Left kidney (tissue), 2 donors: ENCODE measurements around the gene RAB5A. TPM values are rescaled to one million over a fixed set of nuclear protein-coding genes. Genes with fewer than 3 reads are reported as not detected.
"Not testable (repeated sequence)": the region's sequence is repeated elsewhere in the genome, so short reads cannot be mapped to it uniquely, and the experiment has no call there.

Experiments
- DNase-seq: peaks from one replicate; pipeline ENCODE4 v3.0.0-alpha.2; 2013
- polyA plus RNA-seq: library from polyadenylated mRNA; unstranded; fragments of 120-200 nt; gene quantifications from one replicate; pipeline ENCODE4 v1.2.1, GENCODE V29; 2013; ENCODE audit not compliant: insufficient read length

RAB5A gene
- polyA plus RNA-seq, 1 donor = 80.5 TPM

DNA sequence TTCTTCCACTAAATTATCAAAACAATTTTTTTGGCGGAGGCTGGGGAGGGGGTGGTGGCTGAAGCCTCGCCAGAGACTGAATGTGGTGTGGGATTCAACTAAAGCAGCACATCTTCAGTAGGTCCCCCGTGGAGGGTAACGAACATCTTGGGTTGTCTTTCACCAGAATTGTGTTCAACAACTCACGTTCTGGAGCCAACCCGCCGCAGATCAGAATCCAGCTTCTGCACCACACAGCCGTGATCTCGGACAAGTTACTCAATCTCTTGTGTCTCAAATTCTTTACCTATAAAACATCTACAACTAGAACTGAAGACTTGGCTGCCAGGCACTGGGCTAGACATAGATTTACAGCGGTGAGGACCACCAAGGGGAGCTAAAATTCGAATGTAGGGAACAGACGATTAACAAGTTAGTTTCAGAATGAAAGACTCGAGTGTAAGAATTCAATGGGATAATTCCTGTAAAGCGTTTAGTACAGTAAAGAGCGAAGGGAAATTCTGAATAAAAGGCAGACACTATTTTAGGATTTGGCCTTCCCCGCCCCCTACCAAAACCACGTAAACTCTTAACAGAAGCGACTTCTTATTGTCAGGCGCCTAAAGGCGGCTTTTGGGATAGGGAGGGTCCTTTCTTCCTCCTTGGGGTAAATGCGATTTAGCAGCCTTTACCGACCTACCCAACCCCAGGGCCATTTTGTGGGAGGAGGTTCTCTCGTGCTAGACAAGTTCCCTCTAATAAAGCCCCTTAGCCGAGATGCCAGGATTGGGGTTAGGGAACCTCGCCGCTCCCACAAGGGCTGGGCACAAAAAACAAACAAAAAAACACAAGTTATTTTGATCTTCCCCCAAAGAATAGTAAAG, 697 bp upstream of the RAB5A start:
- DNase-seq = no peak

DNA sequence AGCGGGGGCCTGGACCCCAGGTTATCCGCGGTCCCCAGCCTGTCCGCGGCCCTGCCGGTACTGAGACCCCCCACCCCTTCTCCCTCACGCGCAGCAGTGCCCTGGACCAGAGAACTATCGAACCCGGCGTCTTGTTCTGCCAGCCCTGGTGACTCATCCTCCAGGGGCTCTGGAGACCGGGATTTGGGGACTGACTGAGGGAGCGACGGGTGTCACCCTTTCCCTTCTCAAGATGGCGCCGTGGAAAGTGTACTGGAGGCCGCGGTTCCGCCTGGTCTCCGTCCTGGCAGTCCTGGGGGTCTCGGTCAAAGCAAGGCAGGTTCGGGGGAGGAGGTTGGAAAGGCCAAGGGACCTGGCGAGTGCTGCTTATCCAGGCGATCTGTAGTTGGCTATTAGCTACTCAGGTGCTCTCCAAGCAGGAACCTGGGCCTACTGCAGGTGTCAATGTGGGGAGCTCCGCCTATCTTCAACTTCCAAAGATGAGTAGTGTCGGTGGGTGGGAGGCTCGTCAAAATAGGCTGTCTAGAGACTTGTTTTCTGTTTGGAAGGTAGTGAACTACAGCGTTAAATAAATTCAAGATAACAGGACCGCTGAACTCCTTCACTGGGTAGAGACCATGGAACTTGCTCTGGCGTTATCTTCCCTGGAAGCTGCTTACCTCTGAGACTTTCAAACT, 790 bp downstream of the RAB5A start:
- DNase-seq = peak; percentile 49

- no peak for DNase-seq
Observed at GRCh38 chr3:19948226-19948591, 1.3 kb downstream of the RAB5A start.

DNA sequence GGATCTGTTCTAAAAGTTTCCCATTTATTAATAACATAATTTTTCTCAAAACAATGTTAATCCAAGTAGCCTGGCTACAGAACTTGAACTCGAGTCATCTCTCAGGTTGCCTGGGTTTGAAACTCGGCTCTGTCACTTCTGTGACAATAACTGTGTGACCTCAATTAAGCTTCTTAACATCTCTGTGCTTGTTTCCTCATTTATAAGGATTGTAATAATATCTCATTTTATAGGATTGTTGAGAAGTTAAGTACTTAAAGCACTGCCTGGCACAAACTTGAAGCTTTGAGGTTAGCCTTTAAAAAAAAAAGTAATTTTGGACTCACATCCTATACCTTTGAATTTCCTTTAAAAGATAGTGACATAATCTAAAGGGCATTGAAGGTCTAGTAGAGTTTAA, 3.4 kb downstream of the RAB5A start:
- DNase-seq = no peak

- no peak for DNase-seq
Observed at GRCh38 chr3:19954676-19955075, 7.8 kb downstream of the RAB5A start.

DNA sequence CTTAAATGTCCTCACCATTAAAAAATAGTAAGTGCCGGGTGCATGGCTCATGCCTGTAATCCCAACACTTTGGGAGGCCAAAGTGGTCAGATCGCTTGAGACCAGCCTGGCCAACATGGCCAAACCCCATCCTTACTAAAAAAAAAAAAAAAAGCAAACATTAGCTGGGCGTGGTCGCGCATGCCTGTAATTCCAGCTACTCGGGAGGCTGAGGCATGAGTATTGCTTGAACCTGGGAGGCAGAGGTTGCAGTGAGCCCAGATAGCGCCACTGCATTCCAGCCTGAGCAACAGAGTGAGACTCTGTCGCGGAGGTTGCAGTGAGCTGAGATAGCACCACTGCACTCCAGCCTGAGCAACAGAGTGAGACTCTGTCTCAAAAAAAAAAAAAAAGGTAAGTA, 10.5 kb downstream of the RAB5A start:
- not testable (repeated sequence) for DNase-seq

- DNase-seq = no peak
Observed at GRCh38 chr3:19959505-19959904, 12.6 kb downstream of the RAB5A start.

GRCh38 chr3:19960696-19961095, 13.8 kb downstream of the RAB5A start:
- DNase-seq = no peak

DNA sequence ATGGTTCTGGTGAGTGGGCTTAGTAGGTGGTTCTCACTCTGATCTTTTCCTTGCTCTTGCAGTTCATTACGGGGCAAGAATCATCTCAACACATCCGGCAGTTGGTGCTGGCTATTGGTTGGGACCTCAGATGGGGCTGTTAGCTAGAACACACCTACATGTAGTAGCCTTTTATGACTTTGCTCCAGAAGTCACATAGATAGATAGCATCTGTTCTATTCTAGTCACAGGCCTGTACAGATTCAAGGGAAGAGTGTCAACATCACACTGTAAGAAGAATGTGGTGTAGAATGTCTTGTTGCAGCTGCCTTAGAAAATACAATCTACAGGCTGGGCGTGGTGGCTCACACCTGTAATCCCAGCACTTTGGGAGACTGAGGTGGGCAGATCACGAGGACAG, 15.1 kb downstream of the RAB5A start:
- no peak for DNase-seq

GRCh38 chr3:19967208-19967607, 20.3 kb downstream of the RAB5A start:
- no peak for DNase-seq

GRCh38 chr3:19967812-19968211, 20.9 kb downstream of the RAB5A start:
- DNase-seq = no peak

- DNase-seq = no peak
Observed at GRCh38 chr3:19970327-19970726, 23.4 kb downstream of the RAB5A start.

- no peak for DNase-seq
Observed at GRCh38 chr3:19972054-19972453, 25.2 kb downstream of the RAB5A start.

GRCh38 chr3:19988904-19989303, 42.0 kb downstream of the RAB5A start:
- DNase-seq = not testable (repeated sequence)

DNA sequence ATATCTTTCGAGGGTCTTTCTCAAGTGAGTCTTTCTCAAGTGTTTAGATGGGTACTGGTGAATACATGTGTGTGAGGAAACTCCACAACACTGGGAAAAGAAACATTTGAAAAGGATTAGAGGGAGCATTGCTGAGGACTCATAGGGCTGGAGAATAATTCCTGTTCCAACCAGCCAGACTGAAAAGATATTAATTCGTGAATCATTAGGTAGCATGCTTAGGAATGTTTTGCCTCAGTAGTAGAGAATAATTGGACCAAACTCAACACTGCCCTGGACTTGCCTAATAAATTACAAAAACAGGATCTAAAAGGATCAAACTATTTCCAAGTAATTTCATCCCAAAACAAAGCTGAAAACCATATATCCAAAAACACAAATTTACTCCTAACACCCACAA, 47.9 kb downstream of the RAB5A start:
- DNase-seq = no peak

DNA sequence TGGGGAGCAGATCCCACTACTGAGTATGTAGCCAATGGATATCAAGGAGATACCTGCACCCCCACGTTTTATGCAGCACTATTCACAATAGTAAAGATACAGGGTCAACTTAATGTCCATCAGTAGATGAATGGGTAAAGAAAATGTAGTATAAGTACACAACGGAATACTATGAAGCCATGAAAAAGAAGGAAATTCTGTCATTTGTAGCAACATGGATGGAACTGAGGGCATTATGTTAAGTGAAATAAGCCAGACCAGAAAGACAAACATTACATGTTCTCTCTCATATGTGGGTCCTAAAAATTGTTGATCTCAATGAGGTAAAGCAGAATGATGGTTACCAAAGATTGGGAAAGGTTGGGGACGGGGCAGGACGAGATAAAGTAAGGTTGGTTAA, 50.6 kb downstream of the RAB5A start:
- DNase-seq = no peak

GRCh38 chr3:20001932-20002331, 55.0 kb downstream of the RAB5A start:
- DNase-seq = no peak

GRCh38 chr3:20007960-20008359, 61.1 kb downstream of the RAB5A start:
- no peak for DNase-seq

GRCh38 chr3:20008646-20009045, 61.7 kb downstream of the RAB5A start:
- DNase-seq = no peak

GRCh38 chr3:20012164-20012563, 65.3 kb downstream of the RAB5A start, which contains the start of gene PP2D1:
Gene PP2D1, minus strand, starts transcription at chr3:20012264. Its CDS starts 192 bp downstream, at chr3:20012072.
- no peak for DNase-seq

- DNase-seq = no peak
Observed at GRCh38 chr3:20013396-20013795, 66.5 kb downstream of the RAB5A start.

DNA sequence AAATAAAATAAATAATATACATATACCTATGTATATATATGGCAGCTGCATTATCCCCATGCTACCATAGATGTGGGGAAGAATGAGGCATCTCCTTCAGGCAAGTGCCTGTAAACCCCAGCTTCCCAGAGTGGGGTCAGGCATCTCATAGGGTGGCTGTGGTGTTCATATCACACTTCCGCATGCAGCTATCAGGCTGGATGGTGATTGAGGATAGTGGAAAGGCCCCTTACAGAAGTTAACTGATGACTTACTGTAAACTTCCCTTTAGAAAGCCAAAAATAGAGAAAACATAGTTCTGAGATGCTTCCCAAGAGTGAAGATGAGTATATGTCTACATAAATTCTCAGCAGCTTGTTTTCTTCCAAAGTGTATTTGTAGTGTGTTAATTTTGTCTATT, 68.6 kb downstream of the RAB5A start:
- DNase-seq = no peak

GRCh38 chr3:20016076-20016475, 69.2 kb downstream of the RAB5A start:
- DNase-seq = not testable (repeated sequence)
